ENCODE results near the gene FCN1.

GRCh38 chr9:134961331-134962064 lies 43.8 kb upstream of the FCN1 start:
- no peak for TF ChIP-seq CTCF (conservative IDR thresholded peaks at IDR 0.05; ENCODE audit: low read depth, low read length)
- TF ChIP-seq EZH2 (IDR thresholded peaks at IDR 0.05; ENCODE audit: low read length, unreplicated experiment) = no peak
- no peak for TF ChIP-seq EZH2phosphoT487 (IDR thresholded peaks at IDR 0.05; ENCODE audit: borderline replicate concordance, low read length)
